GF-D8 (cell line): ENCODE data around the gene SH2D6.
"Not testable (repeated sequence)": the region's sequence is repeated elsewhere in the genome, so short reads cannot be mapped to it uniquely, and the experiment has no call there.

Experiments used
- DNase-seq: peaks from one replicate; lab custom pipeline; 2025; lab: John Stamatoyannopoulos, UW

Gene SH2D6

GRCh38 chr2:85422072-85422457 lies 3.6 kb downstream of the SH2D6 start:
- no peak for DNase-seq

DNA sequence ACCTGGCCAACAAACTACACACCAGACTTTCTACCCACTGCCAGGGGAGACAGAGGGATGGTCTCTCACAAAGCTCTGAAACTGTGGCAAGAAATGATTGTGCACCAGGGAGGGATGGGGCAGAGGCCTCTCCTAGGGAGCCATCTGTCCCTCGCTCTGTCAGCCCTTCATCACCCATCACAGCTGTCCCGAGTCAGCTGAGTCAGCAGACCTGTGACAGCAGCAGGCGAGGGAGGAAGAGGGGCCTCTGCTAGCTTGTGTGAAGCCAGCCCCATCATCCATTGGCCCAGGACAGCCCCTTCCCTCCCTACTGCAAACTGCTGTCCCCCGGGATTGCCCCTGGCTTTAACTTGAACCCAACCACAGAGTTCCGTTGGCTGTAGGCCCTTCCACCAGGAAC lies 5.0 kb downstream of the SH2D6 start:
- no peak for DNase-seq

DNA sequence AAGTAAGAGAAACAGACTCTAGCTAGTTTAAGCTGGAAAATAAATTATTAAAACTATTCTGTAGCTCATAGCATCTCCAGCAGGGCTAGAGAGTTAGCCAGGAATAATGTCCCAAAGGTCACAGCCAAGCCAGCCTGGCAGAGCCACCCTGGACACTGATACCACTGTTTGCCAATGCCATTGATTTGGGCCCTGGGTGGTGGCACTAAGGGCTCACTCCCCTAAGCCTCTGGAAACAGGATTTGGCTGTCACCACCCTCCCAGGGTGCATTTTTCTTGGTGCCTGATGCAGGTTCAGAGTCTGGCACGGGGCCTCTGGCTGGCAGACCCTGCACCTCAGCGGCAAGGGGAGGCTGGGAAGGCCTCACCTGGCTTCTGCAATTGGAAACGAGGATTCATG lies 7.1 kb downstream of the SH2D6 start:
- DNase-seq, result no peak

GRCh38 chr2:85427300-85427835 lies 8.9 kb downstream of the SH2D6 start:
- no peak for DNase-seq

DNA sequence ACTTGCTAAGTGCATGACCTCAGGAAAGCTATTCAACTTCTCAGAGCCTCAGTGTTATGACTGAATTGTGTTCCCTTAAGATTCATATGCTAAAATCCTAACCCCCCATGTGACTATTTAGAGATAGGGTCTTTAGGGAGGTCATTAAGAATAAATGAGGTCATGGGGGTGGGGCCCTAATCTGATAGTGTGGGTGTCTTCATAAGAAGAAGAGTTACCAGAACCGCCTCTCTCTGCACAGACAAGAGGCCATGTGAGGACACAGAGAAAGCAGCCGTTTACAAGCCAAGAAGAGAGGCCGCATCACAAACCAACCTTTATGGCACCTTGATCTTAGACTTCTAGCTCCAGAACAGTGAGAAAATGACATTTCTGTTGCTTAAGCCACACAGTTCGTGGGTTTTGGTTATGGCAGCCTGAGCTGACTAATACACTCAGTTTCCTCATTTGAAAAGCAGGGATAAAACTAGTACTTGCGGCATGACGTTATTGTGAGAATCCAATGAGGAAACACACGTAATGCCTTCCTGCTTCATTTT lies 9.9 kb downstream of the SH2D6 start:
- no peak for DNase-seq

DNA sequence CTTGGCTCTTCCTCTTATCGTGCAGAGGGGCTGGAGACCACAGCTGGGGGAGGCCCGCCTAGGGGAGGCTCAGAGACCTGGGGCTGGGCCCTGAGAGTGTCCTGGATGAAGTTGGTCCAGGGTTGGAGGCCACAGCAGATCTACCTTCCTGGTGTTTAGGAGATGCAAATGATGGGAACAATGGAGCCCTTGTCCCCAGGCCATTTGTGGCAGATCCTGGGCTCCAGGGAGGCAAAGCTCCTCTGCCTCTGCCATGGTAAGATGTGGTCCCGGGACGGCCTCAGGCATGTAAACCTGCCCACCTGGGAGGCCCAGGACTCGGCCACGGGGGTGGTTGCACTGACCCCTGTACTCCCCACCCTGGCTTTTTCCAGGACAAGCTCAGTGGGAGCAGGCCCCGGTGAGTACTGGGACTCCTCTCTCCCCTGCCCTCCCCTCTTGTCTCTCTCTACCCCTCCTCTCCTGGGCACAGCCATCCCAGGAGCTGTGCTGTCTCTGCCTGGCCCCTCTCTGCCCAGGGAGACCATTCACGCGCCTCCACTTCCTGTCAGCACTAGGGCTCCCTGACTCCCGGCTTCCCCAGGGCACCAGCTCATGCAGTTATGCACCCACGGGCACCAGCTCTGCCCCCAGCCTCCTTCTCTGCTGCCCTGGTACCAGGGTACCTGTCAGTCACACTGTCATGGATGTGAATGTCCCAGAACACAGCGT lies 10.9 kb downstream of the SH2D6 start:
- DNase-seq, result no peak

DNA sequence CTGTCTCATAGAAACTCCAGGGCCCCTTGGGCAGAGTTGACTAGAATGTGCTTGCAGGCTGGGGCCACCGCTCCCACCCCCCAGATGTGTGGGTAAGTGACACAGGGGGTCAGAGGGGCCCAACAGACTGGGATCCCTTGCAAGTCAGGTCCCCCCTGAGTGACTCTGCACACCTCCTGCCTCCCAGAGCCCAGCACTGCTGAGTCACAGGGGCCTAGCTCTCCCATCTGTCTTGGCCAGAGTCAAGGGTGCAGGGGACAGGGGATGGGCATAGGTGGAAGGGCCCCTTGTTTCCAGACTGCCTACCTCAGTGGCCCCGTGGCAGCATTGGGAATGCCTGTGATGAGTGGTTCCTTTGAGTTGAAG lies 11.4 kb downstream of the SH2D6 start:
- DNase-seq, result no peak

- no peak for DNase-seq
Measured at GRCh38 chr2:85430752-85431569, 12.4 kb downstream of the SH2D6 start.

- DNase-seq, result no peak
Measured at GRCh38 chr2:85431570-85432205, 13.2 kb downstream of the SH2D6 start.

DNA sequence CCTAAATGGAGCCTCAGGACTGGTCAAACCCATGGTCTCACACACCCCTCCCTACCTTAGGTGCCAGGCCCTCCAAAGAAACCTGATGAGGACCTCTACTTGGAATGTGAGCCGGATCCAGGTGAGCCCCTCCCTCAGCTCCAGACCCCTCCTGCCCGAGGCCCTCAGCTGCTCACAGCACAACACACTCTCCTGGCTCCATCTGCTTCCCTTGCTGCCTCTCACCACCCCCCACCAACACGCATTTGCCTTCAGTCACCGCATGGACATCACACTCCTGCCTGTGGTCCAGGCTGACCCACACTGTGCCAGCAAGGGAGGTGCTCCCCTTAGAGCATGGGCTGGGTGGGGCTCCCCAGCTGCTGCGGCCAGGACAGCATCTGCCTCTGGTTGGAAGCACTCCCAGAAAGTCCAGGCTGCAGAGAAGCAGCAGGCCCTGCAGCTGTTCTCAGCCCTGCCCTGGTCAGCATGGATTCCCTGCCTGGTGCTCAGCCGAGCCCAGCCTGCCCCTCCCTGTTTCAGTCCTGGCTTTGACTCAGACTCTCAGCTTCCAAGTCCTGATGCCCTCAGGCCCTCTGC lies 15.1 kb downstream of the SH2D6 start:
- no peak for DNase-seq

- DNase-seq, result no peak
Measured at GRCh38 chr2:85434696-85435095, 16.2 kb downstream of the SH2D6 start.

- DNase-seq, result no peak
Measured at GRCh38 chr2:85435220-85435958, 16.9 kb downstream of the SH2D6 start.

- no peak for DNase-seq
Measured at GRCh38 chr2:85435981-85436835, 17.7 kb downstream of the SH2D6 start.

GRCh38 chr2:85436836-85437487 lies 18.4 kb downstream of the SH2D6 start:
- DNase-seq, result no peak

GRCh38 chr2:85437488-85438200 lies 19.1 kb downstream of the SH2D6 start:
- DNase-seq, result peak; percentile 60

- no peak for DNase-seq
Measured at GRCh38 chr2:85438201-85439024, 19.9 kb downstream of the SH2D6 start.

GRCh38 chr2:85439025-85439472 lies 20.5 kb downstream of the SH2D6 start:
- DNase-seq, result no peak

DNA sequence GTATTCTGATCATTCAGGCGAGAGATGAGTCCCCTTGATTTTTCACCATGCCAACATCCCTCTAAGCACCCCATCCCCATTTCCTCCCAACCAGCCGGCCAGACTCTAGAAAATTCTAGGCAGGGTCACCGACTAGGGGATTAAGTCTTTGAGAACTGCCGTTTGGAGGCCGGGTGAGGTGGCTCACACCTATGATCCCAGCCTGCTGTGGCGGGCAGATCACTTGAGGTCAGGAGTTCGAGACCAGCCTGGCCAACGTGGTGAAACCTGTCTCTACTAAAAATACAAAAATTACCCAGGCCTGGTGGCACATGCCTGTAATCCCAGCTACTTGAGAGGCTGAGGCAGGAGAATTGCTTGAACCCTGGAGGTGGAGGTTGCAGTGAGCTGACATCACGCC lies 21.1 kb downstream of the SH2D6 start:
- DNase-seq, result not testable (repeated sequence)
